Erythroblast (primary cell): ENCODE measurements around the gene TMEFF2.

ENCODE experiments used
- GATA1 ChIP-seq: IDR thresholded peaks from 2 replicates; pipeline ENCODE4 v1.6.1; 2011; ENCODE audit warnings: low read depth, mild to moderate bottlenecking, control low read depth, low read length, moderate library complexity
- POLR2A ChIP-seq: IDR thresholded peaks from 2 replicates; pipeline ENCODE4 v1.6.1; 2011; ENCODE audit warnings: mild to moderate bottlenecking, low read length

GRCh38 chr2:192091476-192091875 lies 103.3 kb downstream of the TMEFF2 start:
- TF ChIP-seq POLR2A, result no peak
- TF ChIP-seq GATA1, result no peak
